Stimulated activated CD4-positive, alpha-beta T cell treated with anti-CD3 and anti-CD28 coated beads, Interleukin-2, amount 100 ng/mL, for 48 hours (primary cell): ENCODE data around the gene EXOC6B.

ENCODE experiments used
- DNase-seq, 2 donors: peaks; one replicate each; pipeline ENCODE4 v3.0.0-alpha.2; 2020

The EXOC6B gene

GRCh38 chr2:72128843-72129227, 697.0 kb downstream of the EXOC6B start:
- DNase-seq = no peak

GRCh38 chr2:72128059-72128842, 697.6 kb downstream of the EXOC6B start:
- DNase-seq = no peak

- no peak for DNase-seq
These were observed 698.3 kb downstream of the EXOC6B start for GRCh38 chr2:72127401-72128058.

DNA sequence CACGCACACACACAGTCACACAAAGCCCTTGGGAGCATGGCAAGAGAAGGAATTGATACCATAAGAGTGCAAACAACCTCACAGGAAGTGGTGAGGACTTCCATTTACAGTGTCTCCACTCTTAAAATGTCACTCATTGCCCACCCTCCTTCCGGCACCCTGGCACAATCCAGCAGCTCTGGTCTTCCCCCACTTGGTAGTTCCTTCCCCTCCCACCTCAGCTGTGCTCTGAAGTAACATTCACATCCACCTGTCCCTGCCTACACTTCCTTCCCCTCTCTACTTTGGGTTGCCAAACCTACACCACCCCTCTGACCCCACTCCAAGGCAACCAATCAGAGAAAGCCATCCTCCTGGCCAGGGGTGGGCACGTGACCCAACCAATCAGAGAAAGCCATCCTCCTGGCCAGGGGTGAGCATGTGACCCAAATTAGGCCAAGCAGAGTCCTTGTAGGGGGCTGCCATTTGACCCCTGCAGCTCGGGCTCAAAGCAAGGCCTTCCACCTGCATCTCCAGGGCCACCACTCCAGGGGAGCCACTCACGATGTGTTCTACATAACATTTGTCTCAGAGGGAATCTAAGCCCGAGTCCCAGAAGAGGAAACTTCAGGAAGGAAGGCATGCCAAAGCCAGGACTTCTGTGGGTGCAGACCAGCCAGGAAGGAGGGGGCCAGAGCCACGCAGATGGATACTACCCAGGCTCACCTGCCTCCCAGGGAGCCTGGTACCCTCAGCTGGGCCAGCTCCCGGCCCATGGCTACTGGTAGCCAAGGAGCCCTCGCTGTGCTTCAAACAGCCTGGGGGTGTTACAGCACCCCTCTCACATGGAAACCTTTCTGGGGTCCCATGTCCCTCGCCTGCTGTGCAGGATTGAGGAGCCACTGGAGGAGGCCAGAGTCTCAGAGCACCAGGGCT, 699.4 kb downstream of the EXOC6B start:
- DNase-seq = no peak
